Adrenal gland (tissue), 5 donors: ENCODE measurements around the gene RHOH.

Experiments
- POLR2A ChIP-seq, 2 donors: fragments of 450-650 bp; IDR thresholded peaks; one replicate each; pipeline ENCODE4 v1.6.1; 2017; ENCODE audit warnings: antibody characterized with exemption in 2 of 2, mild to moderate bottlenecking in 2 of 2, moderate library complexity in 1 of 2
- TF ChIP-seq, protein P1 (sequence below), 6 experiments: fragments of 450-650 bp in 4 of 6; fragments of 200-600 bp in 2 of 6; sonication (generic) in 1 of 6; IDR thresholded peaks; 1 replicate in 5 of 6; 2 replicates in 1 of 6; pipeline versions ENCODE4 v1.5.1 to v1.8.0; 2016 to 2021; ENCODE audit warnings: antibody characterized with exemption in 6 of 6, mild to moderate bottlenecking in 2 of 6, moderate library complexity in 1 of 6
- donor health status: DM: no; HTN: no; CAD: no.

GRCh38 chr4:40253906-40254305 is 57.1 kb downstream of the RHOH start:
- TF ChIP-seq, protein P1, sequence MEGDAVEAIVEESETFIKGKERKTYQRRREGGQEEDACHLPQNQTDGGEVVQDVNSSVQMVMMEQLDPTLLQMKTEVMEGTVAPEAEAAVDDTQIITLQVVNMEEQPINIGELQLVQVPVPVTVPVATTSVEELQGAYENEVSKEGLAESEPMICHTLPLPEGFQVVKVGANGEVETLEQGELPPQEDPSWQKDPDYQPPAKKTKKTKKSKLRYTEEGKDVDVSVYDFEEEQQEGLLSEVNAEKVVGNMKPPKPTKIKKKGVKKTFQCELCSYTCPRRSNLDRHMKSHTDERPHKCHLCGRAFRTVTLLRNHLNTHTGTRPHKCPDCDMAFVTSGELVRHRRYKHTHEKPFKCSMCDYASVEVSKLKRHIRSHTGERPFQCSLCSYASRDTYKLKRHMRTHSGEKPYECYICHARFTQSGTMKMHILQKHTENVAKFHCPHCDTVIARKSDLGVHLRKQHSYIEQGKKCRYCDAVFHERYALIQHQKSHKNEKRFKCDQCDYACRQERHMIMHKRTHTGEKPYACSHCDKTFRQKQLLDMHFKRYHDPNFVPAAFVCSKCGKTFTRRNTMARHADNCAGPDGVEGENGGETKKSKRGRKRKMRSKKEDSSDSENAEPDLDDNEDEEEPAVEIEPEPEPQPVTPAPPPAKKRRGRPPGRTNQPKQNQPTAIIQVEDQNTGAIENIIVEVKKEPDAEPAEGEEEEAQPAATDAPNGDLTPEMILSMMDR (IDR thresholded peaks at IDR 0.05) = no peak
- TF ChIP-seq POLR2A (IDR thresholded peaks at IDR 0.05) = no peak
